Central memory CD8-positive, alpha-beta T cell (primary cell): ENCODE results near the gene ALOX5.
"Not testable (repeated sequence)": the region's sequence is repeated elsewhere in the genome, so short reads cannot be mapped to it uniquely, and the experiment has no call there.

Experiments used
- ATAC-seq: fragments of 150-1000 bp; cut with Tn5 transposase; replicated peaks from 2 replicates; pipeline ENCODE4 v1.10.0; 2022; ENCODE audit warnings: mild to moderate bottlenecking, moderate FRiP score, moderate number of reproducible peaks; ENCODE audit not compliant: poor library complexity, severe bottlenecking; ENCODE audit errors: extremely low read depth
- DNase-seq, 2 donors: peaks; one replicate each; pipeline ENCODE4 v3.0.0; 2021; ENCODE audit warnings: low spot score in 2 of 2
- H3K27ac Mint-ChIP-seq: one replicate; pipeline ENCODE4 v1.8.0; 2022; ENCODE audit warnings: low read depth, mild to moderate bottlenecking, moderate library complexity, mixed read lengths
- H3K27me3 Mint-ChIP-seq: one replicate; pipeline ENCODE4 v1.8.0; 2022; ENCODE audit warnings: mixed read lengths
- H3K36me3 Mint-ChIP-seq: one replicate; pipeline ENCODE4 v1.8.0; 2022; ENCODE audit warnings: mild to moderate bottlenecking, moderate library complexity, mixed read lengths; ENCODE audit not compliant: insufficient read depth
- H3K4me1 Mint-ChIP-seq: one replicate; pipeline ENCODE4 v1.8.0; 2022; ENCODE audit warnings: mixed read lengths
- H3K4me3 Mint-ChIP-seq: one replicate; pipeline ENCODE4 v1.8.0; 2022; ENCODE audit warnings: mild to moderate bottlenecking, moderate library complexity, mixed read lengths
- H3K9me3 Mint-ChIP-seq: one replicate; pipeline ENCODE4 v1.8.0; 2022; ENCODE audit warnings: mixed read lengths

ALOX5 gene

GRCh38 chr10:45373576-45374349 lies at the start of gene ALOX5:
Gene ALOX5, plus strand, starts transcription at chr10:45374216. Its CDS starts 64 bp downstream, at chr10:45374280.
- Mint-ChIP-seq H3K27ac (no peak within 1 kb of the TSS), H3K27me3 (peaks cover 79% of the 10 kb centered on the region), H3K4me1 (peaks cover 17% of the 10 kb centered on the region), H3K36me3 (no peaks in the 10 kb centered on the region), H3K9me3 (no peaks in the 10 kb centered on the region), H3K4me3 (peak within 1 kb of the TSS; percentile 79)
- DNase-seq (no peak), ATAC-seq (peak; percentile 26)

GRCh38 chr10:45325116-45325515 lies 48.9 kb upstream of the ALOX5 start:
- Mint-ChIP-seq H3K27me3 (peaks cover 21% of the 10 kb centered on the region), H3K9me3 (peaks cover 6% of the 10 kb centered on the region), H3K36me3 (no peaks in the 10 kb centered on the region), H3K4me3 (no peak overlapping the region), H3K27ac (no peak overlapping the region), H3K4me1 (no peaks in the 10 kb centered on the region)
- ATAC-seq = no peak
- DNase-seq = no peak

GRCh38 chr10:45326864-45327263 lies 47.2 kb upstream of the ALOX5 start:
- H3K27me3 Mint-ChIP-seq = peaks cover 25% of the 10 kb centered on the region
- not testable (repeated sequence) for H3K9me3 Mint-ChIP-seq, DNase-seq, H3K4me1 Mint-ChIP-seq, H3K36me3 Mint-ChIP-seq, H3K4me3 Mint-ChIP-seq, H3K27ac Mint-ChIP-seq, ATAC-seq

- not testable (repeated sequence) for ATAC-seq, H3K27ac Mint-ChIP-seq, H3K36me3 Mint-ChIP-seq, DNase-seq, H3K4me1 Mint-ChIP-seq, H3K4me3 Mint-ChIP-seq, H3K9me3 Mint-ChIP-seq
- peaks cover 26% of the 10 kb centered on the region for H3K27me3 Mint-ChIP-seq
These were observed 42.2 kb upstream of the ALOX5 start for GRCh38 chr10:45331824-45332223.

- Mint-ChIP-seq H3K9me3 (no peaks in the 10 kb centered on the region), H3K4me3 (no peak overlapping the region), H3K4me1 (no peaks in the 10 kb centered on the region), H3K27ac (no peak overlapping the region), H3K36me3 (no peaks in the 10 kb centered on the region), H3K27me3 (peaks cover 20% of the 10 kb centered on the region)
- ATAC-seq = no peak
- DNase-seq = no peak
These were observed 34.1 kb upstream of the ALOX5 start for GRCh38 chr10:45339894-45340293.

GRCh38 chr10:45340420-45340819 lies 33.6 kb upstream of the ALOX5 start:
- not testable (repeated sequence) for H3K4me1 Mint-ChIP-seq, H3K27ac Mint-ChIP-seq, ATAC-seq, H3K4me3 Mint-ChIP-seq, H3K9me3 Mint-ChIP-seq, DNase-seq, H3K36me3 Mint-ChIP-seq
- peaks cover 20% of the 10 kb centered on the region for H3K27me3 Mint-ChIP-seq

- not testable (repeated sequence) for H3K36me3 Mint-ChIP-seq, H3K27ac Mint-ChIP-seq, H3K27me3 Mint-ChIP-seq, H3K4me3 Mint-ChIP-seq, H3K9me3 Mint-ChIP-seq, H3K4me1 Mint-ChIP-seq, ATAC-seq, DNase-seq
These were observed 27.2 kb upstream of the ALOX5 start for GRCh38 chr10:45346652-45347335.

- H3K36me3 Mint-ChIP-seq, H3K27ac Mint-ChIP-seq, ATAC-seq, DNase-seq, H3K4me3 Mint-ChIP-seq, H3K4me1 Mint-ChIP-seq, H3K9me3 Mint-ChIP-seq: not testable (repeated sequence)
- peaks cover 14% of the 10 kb centered on the region for H3K27me3 Mint-ChIP-seq
These were observed 26.6 kb upstream of the ALOX5 start for GRCh38 chr10:45347464-45347863.

- H3K4me1 Mint-ChIP-seq, H3K36me3 Mint-ChIP-seq, ATAC-seq, H3K9me3 Mint-ChIP-seq, DNase-seq, H3K4me3 Mint-ChIP-seq, H3K27ac Mint-ChIP-seq: not testable (repeated sequence)
- peaks cover 22% of the 10 kb centered on the region for H3K27me3 Mint-ChIP-seq
These were observed 25.7 kb upstream of the ALOX5 start for GRCh38 chr10:45348196-45348765.

GRCh38 chr10:45353186-45353585 lies 20.8 kb upstream of the ALOX5 start:
- Mint-ChIP-seq H3K9me3 (no peaks in the 10 kb centered on the region), H3K36me3 (peaks cover 2% of the 10 kb centered on the region), H3K27me3 (peaks cover 45% of the 10 kb centered on the region), H3K4me1 (no peaks in the 10 kb centered on the region), H3K27ac (no peak overlapping the region), H3K4me3 (no peak overlapping the region)
- ATAC-seq (no peak), DNase-seq (no peak)

GRCh38 chr10:45354261-45354660 lies 19.8 kb upstream of the ALOX5 start:
- H3K27me3 Mint-ChIP-seq = peaks cover 54% of the 10 kb centered on the region
- ATAC-seq (no peak), DNase-seq (no peak)
- H3K4me1 Mint-ChIP-seq = no peaks in the 10 kb centered on the region
- H3K27ac Mint-ChIP-seq = no peak overlapping the region
- H3K9me3 Mint-ChIP-seq = no peaks in the 10 kb centered on the region
- H3K4me3 Mint-ChIP-seq = no peak overlapping the region
- H3K36me3 Mint-ChIP-seq = peaks cover 2% of the 10 kb centered on the region

- peaks cover 2% of the 10 kb centered on the region for H3K36me3 Mint-ChIP-seq
- H3K27me3 Mint-ChIP-seq = peaks cover 61% of the 10 kb centered on the region
- H3K9me3 Mint-ChIP-seq = no peaks in the 10 kb centered on the region
- ATAC-seq (no peak), DNase-seq (no peak)
- H3K27ac Mint-ChIP-seq = no peak overlapping the region
- no peaks in the 10 kb centered on the region for H3K4me1 Mint-ChIP-seq
- H3K4me3 Mint-ChIP-seq = no peak overlapping the region
These were observed 18.5 kb upstream of the ALOX5 start for GRCh38 chr10:45355494-45355893.

- not testable (repeated sequence) for H3K27ac Mint-ChIP-seq, ATAC-seq, DNase-seq, H3K36me3 Mint-ChIP-seq, H3K9me3 Mint-ChIP-seq, H3K4me1 Mint-ChIP-seq, H3K4me3 Mint-ChIP-seq
- peaks cover 60% of the 10 kb centered on the region for H3K27me3 Mint-ChIP-seq
These were observed 15.1 kb upstream of the ALOX5 start for GRCh38 chr10:45358961-45359360.
